ENCODE results near the gene OR5T2. TPM values are rescaled to one million over a fixed set of nuclear protein-coding genes. Genes with fewer than 3 reads are reported as not detected.

OR5T2 gene
- total and polyA plus RNA-seq, 2 experiments from 2014 or later: not detected

DNA sequence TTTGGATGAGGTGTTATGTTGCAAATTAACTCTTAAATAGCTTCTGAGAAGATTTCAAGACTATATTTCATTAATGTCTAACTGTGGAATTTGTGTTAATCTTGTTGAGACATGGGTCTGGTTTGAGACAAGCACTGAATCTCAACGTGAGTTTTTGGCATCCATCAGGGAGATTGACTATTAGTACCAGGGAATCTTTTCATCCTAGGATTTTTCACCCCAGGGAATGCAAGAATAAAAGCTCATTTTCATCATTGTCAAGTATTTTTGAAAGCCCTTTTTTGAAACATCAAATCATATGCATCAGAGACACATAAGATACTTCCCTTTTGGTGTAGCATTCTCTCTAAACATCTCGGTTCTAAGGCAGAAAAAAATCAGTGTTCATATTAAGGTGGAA lies 19.5 kb downstream of the OR5T2 start:
- Histone ChIP-seq H3K4me2 (ENCODE audit: unreplicated experiment) (no peak overlapping the region), H3K4me1 (ENCODE audit: insufficient read depth) (no peaks in the 10 kb centered on the region), H2AFZ (no peak overlapping the region), H4K20me1 (ENCODE audit: insufficient read depth) (no peaks in the 10 kb centered on the region), H3K9ac (no peak overlapping the region), H3K4me3 (no peak overlapping the region), H3K27ac (no peak overlapping the region), H3K9me3 (ENCODE audit: low read depth) (no peaks in the 10 kb centered on the region), H3K79me2 (ENCODE audit: insufficient read depth) (no peaks in the 10 kb centered on the region), H3K9me2 (ENCODE audit: insufficient read depth) (no peaks in the 10 kb centered on the region), H3K36me3 (ENCODE audit: low read depth) (no peaks in the 10 kb centered on the region), H3K27me3 (replicated peaks; ENCODE audit: insufficient read depth) (no peaks in the 10 kb centered on the region), H3F3A (ENCODE audit: insufficient read depth) (no peaks in the 10 kb centered on the region)
- in situ Hi-C loops (cut with MboI): no loop called here
- TF ChIP-seq EZH2phosphoT487 (IDR thresholded peaks at IDR 0.05; ENCODE audit: insufficient read depth, low read depth) (no peak), EZH2 (IDR thresholded peaks at IDR 0.05; ENCODE audit: insufficient read depth, poor library complexity, severe bottlenecking) (no peak)
- DNase-seq: no peak
- WGBS, 2 experiments (ENCODE audit: low coverage in 1 of 2, low lambda C conversion rate in 2 of 2, missing lambda C conversion rate in 2 of 2): 3 to 6% methylated on average over 2 of the region's 2 CpGs

DNA sequence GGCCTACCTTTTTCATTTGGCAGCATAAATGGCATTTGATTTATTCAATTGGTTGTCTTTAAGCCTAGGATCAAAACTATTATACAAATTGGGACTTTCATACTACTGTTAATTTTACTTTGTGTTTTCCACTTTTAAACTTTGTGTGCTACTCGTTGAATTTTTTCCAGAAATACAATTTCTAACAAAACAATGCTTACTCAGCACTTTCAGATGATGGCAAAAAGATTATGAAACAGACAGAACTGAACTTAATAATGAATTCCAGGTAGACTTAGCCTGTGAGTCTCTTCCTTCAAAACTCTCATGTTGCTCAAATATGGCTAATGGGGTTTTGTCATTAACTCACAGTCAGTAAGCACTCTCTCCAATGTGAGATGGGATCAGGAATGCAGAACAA lies 26.3 kb downstream of the OR5T2 start:
- in situ Hi-C loops (cut with MboI): no loop called here
- Histone ChIP-seq H4K20me1 (ENCODE audit: insufficient read depth) (no peaks in the 10 kb centered on the region), H3K79me2 (ENCODE audit: insufficient read depth) (no peaks in the 10 kb centered on the region), H3K4me2 (ENCODE audit: unreplicated experiment) (no peak overlapping the region), H3F3A (ENCODE audit: insufficient read depth) (no peaks in the 10 kb centered on the region), H3K27ac (no peak overlapping the region), H3K9me2 (ENCODE audit: insufficient read depth) (no peaks in the 10 kb centered on the region), H2AFZ (no peak overlapping the region), H3K9ac (no peak overlapping the region), H3K27me3 (replicated peaks; ENCODE audit: insufficient read depth) (no peaks in the 10 kb centered on the region), H3K9me3 (ENCODE audit: low read depth) (no peaks in the 10 kb centered on the region), H3K4me1 (ENCODE audit: insufficient read depth) (no peaks in the 10 kb centered on the region), H3K36me3 (ENCODE audit: low read depth) (no peaks in the 10 kb centered on the region), H3K4me3 (no peak overlapping the region)
- 0% methylated on average over 1 of the region's 1 CpG for WGBS, 2 experiments (ENCODE audit: low coverage in 1 of 2, low lambda C conversion rate in 2 of 2, missing lambda C conversion rate in 2 of 2)
- no peak for DNase-seq
- no peak for TF ChIP-seq EZH2phosphoT487 (IDR thresholded peaks at IDR 0.05; ENCODE audit: insufficient read depth, low read depth)
- TF ChIP-seq EZH2 (IDR thresholded peaks at IDR 0.05; ENCODE audit: insufficient read depth, poor library complexity, severe bottlenecking): no peak

DNA sequence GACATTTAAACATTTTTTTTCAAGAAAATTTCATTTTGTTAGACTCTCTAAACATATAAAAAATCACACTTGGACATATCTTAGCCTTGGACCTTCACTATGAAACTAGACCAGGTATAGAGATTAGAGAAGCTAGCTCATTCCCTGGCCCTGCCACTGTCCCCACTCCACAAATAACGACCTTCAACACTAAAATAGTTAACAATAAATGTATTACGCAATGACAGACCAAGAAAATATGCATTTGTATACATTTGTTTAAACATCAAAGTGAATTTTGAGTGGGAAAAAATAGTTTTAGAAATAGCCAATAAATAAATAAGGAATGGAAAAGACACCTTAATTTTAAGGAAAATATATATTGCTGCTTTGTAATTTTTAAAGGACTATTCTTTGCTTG lies 36.7 kb downstream of the OR5T2 start:
- no peak overlapping the region for H2AFZ ChIP-seq
- TF ChIP-seq EZH2phosphoT487 (IDR thresholded peaks at IDR 0.05; ENCODE audit: insufficient read depth, low read depth): no peak
- TF ChIP-seq EZH2 (IDR thresholded peaks at IDR 0.05; ENCODE audit: insufficient read depth, poor library complexity, severe bottlenecking): no peak

DNA sequence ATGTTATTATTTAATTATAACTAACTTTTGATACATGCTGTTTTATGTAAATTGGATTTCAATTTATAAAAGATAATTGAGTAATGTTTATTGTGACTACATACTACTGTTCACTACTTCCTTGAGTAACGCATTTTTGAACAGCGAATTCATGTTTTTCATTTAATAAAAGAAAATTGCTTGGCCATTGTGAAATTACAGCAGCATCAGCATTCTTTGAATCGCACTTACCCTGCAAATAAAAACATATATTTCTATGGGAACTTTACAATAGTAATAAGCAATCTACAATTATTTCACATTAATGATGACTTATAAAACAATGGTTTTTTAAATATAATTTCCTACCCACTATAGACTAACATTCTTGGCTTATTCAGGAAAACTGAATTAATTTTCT lies 37.4 kb downstream of the OR5T2 start:
- Histone ChIP-seq H3F3A (ENCODE audit: insufficient read depth) (no peaks in the 10 kb centered on the region), H3K9me3 (ENCODE audit: low read depth) (no peaks in the 10 kb centered on the region), H3K27me3 (replicated peaks; ENCODE audit: insufficient read depth) (no peaks in the 10 kb centered on the region), H3K36me3 (ENCODE audit: low read depth) (no peaks in the 10 kb centered on the region), H3K4me2 (ENCODE audit: unreplicated experiment) (no peak overlapping the region), H3K9me2 (ENCODE audit: insufficient read depth) (no peaks in the 10 kb centered on the region), H3K9ac (no peak overlapping the region), H3K4me3 (no peak overlapping the region), H3K79me2 (ENCODE audit: insufficient read depth) (no peaks in the 10 kb centered on the region), H3K27ac (no peak overlapping the region), H4K20me1 (ENCODE audit: insufficient read depth) (no peaks in the 10 kb centered on the region), H2AFZ (no peak overlapping the region), H3K4me1 (ENCODE audit: insufficient read depth) (no peaks in the 10 kb centered on the region)
- DNase-seq: no peak
- in situ Hi-C loops (cut with MboI): no loop called here
- 16 to 23% methylated on average over 3 of the region's 3 CpGs for WGBS, 2 experiments (ENCODE audit: low coverage in 1 of 2, low lambda C conversion rate in 2 of 2, missing lambda C conversion rate in 2 of 2)
- TF ChIP-seq EZH2 (IDR thresholded peaks at IDR 0.05; ENCODE audit: insufficient read depth, poor library complexity, severe bottlenecking): no peak
- TF ChIP-seq EZH2phosphoT487 (IDR thresholded peaks at IDR 0.05; ENCODE audit: insufficient read depth, low read depth): no peak

More for the DNA sequence above, 36.7 kb downstream of the OR5T2 start:
- H3K79me2 ChIP-seq (ENCODE audit: insufficient read depth): no peaks in the 10 kb centered on the region
- in situ Hi-C loops (cut with MboI): no loop called here
- WGBS, 2 experiments (ENCODE audit: low coverage in 1 of 2, low lambda C conversion rate in 2 of 2, missing lambda C conversion rate in 2 of 2): 11 to 13% methylated on average over 2 of the region's 2 CpGs
- H3K36me3 ChIP-seq (ENCODE audit: low read depth): no peaks in the 10 kb centered on the region
- no peaks in the 10 kb centered on the region for H3F3A ChIP-seq (ENCODE audit: insufficient read depth)
- H3K4me1 ChIP-seq (ENCODE audit: insufficient read depth): no peaks in the 10 kb centered on the region
- no peak overlapping the region for H3K4me2 ChIP-seq (ENCODE audit: unreplicated experiment)
- H3K9ac ChIP-seq: no peak overlapping the region
- no peak overlapping the region for H3K4me3 ChIP-seq
- DNase-seq: no peak
- H3K27ac ChIP-seq: no peak overlapping the region
- H3K9me3 ChIP-seq (ENCODE audit: low read depth): no peaks in the 10 kb centered on the region
- no peaks in the 10 kb centered on the region for H3K27me3 ChIP-seq (replicated peaks; ENCODE audit: insufficient read depth)
- no peaks in the 10 kb centered on the region for H4K20me1 ChIP-seq (ENCODE audit: insufficient read depth)
- no peaks in the 10 kb centered on the region for H3K9me2 ChIP-seq (ENCODE audit: insufficient read depth)

DNA sequence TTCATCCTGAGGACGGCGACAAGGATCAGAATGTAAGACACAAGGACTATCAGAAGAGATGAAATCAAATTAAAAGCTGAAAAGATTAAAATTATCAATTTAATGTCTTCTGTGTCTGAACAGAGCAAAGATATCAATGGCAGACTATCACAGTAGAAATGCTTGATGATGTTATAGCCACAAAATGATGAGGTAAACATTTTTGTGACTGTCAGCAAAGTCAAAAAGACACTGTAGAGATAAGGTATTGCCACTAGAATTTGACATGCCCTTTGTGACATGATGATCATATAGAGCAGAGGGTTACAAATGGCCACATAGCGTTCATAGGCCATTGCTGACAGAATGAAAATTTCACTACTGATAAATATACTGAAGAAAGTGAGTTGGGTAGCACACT lies 45.5 kb downstream of the OR5T2 start:
- Histone ChIP-seq H3K36me3 (ENCODE audit: low read depth) (no peaks in the 10 kb centered on the region), H3K9me2 (ENCODE audit: insufficient read depth) (no peaks in the 10 kb centered on the region), H3K79me2 (ENCODE audit: insufficient read depth) (no peaks in the 10 kb centered on the region), H2AFZ (no peak overlapping the region), H3K4me1 (ENCODE audit: insufficient read depth) (no peaks in the 10 kb centered on the region), H3K4me3 (no peak overlapping the region), H3F3A (ENCODE audit: insufficient read depth) (no peaks in the 10 kb centered on the region), H3K4me2 (ENCODE audit: unreplicated experiment) (no peak overlapping the region), H3K9me3 (ENCODE audit: low read depth) (peaks cover 6% of the 10 kb centered on the region), H3K27ac (no peak overlapping the region), H4K20me1 (ENCODE audit: insufficient read depth) (no peaks in the 10 kb centered on the region), H3K9ac (no peak overlapping the region), H3K27me3 (replicated peaks; ENCODE audit: insufficient read depth) (no peaks in the 10 kb centered on the region)
- WGBS, 2 experiments (ENCODE audit: low coverage in 1 of 2, low lambda C conversion rate in 2 of 2, missing lambda C conversion rate in 2 of 2): 30 to 43% methylated on average over 3 of the region's 3 CpGs
- in situ Hi-C loops (cut with MboI): no loop called here
- no peak for DNase-seq
- TF ChIP-seq EZH2 (IDR thresholded peaks at IDR 0.05; ENCODE audit: insufficient read depth, poor library complexity, severe bottlenecking): no peak
- TF ChIP-seq EZH2phosphoT487 (IDR thresholded peaks at IDR 0.05; ENCODE audit: insufficient read depth, low read depth): no peak

Data from GM23248 (cell line).